Prostate gland (tissue), 2 donors: ENCODE measurements around the gene COLQ.

Source experiments
- CTCF ChIP-seq, 4 experiments: fragments of 200-600 bp in 2 of 4; fragments of 450-650 bp in 2 of 4; sonication (generic) in 2 of 4; IDR thresholded peaks; 1 replicate in 3 of 4; 2 replicates in 1 of 4; pipeline ENCODE4 v1.5.1; 2016 to 2019; ENCODE audit warnings: antibody characterized with exemption in 4 of 4, mild to moderate bottlenecking in 2 of 4, moderate library complexity in 2 of 4
- POLR2A ChIP-seq: fragments of 450-650 bp; IDR thresholded peaks from one replicate; pipeline ENCODE4 v1.6.1; 2016; ENCODE audit warnings: antibody characterized with exemption, mild to moderate bottlenecking
- POLR2AphosphoS5 ChIP-seq: sonication (generic); formaldehyde crosslinking; IDR thresholded peaks from one replicate; pipeline ENCODE4 v1.6.1; 2017; ENCODE audit warnings: antibody characterized with exemption

- TF ChIP-seq CTCF (IDR thresholded peaks at IDR 0.05): no peak
- no peak for TF ChIP-seq POLR2A
- TF ChIP-seq POLR2AphosphoS5: no peak
These were observed 51.2 kb downstream of the COLQ start for GRCh38 chr3:15470261-15470660.
